Progenitor cell of endocrine pancreas (in vitro differentiated cells): ENCODE measurements around the gene SLC28A1. TPM values are rescaled to one million over a fixed set of nuclear protein-coding genes. Genes with fewer than 3 reads are reported as not detected.

Experiments used
- DNase-seq: peaks from one replicate; pipeline ENCODE4 v3.0.0; 2021; ENCODE audit warnings: low spot score; ENCODE audit not compliant: unreplicated experiment
- H3K27ac Mint-ChIP-seq: 2 replicates; pipeline ENCODE4 v1.8.0; 2021; ENCODE audit warnings: mild to moderate bottlenecking, moderate library complexity, mixed read lengths
- H3K27me3 Mint-ChIP-seq: 2 replicates; pipeline ENCODE4 v1.8.0; 2021; ENCODE audit warnings: mixed read lengths
- H3K36me3 Mint-ChIP-seq: 2 replicates; pipeline ENCODE4 v1.8.0; 2022; ENCODE audit warnings: mixed read lengths; ENCODE audit not compliant: insufficient read depth
- H3K4me1 Mint-ChIP-seq: 2 replicates; pipeline ENCODE4 v1.8.0; 2021; ENCODE audit warnings: low read depth, mixed read lengths
- H3K4me3 Mint-ChIP-seq: 2 replicates; pipeline ENCODE4 v1.8.0; 2021; ENCODE audit warnings: low read depth, mild to moderate bottlenecking, moderate library complexity, mixed read lengths
- H3K9me3 Mint-ChIP-seq: 2 replicates; pipeline ENCODE4 v1.8.0; 2021; ENCODE audit warnings: low read depth, mixed read lengths
- CTCF ChIP-seq: fragments of 200-600 bp; sonication (generic); IDR thresholded peaks from one replicate; pipeline ENCODE4 v1.5.0; 2021; ENCODE audit warnings: antibody characterized with exemption, mild to moderate bottlenecking; ENCODE audit not compliant: unreplicated experiment
- total RNA-seq: library from RNA; stranded (reverse); gene quantifications from 2 replicates; pipeline ENCODE4 v1.2.1, GENCODE V29; 2021

Gene SLC28A1
- total RNA-seq, 1 donor from 2014 or later: not detected

- H3K27ac Mint-ChIP-seq: no peak overlapping the region
- TF ChIP-seq CTCF: no peak
- peaks cover 3% of the 10 kb centered on the region for H3K4me1 Mint-ChIP-seq
- no peaks in the 10 kb centered on the region for H3K9me3 Mint-ChIP-seq
- peaks cover 6% of the 10 kb centered on the region for H3K27me3 Mint-ChIP-seq
- no peak overlapping the region for H3K4me3 Mint-ChIP-seq
- no peak for DNase-seq
- no peaks in the 10 kb centered on the region for H3K36me3 Mint-ChIP-seq
Observed at GRCh38 chr15:84903751-84904150, 19.3 kb downstream of the SLC28A1 start.

DNA sequence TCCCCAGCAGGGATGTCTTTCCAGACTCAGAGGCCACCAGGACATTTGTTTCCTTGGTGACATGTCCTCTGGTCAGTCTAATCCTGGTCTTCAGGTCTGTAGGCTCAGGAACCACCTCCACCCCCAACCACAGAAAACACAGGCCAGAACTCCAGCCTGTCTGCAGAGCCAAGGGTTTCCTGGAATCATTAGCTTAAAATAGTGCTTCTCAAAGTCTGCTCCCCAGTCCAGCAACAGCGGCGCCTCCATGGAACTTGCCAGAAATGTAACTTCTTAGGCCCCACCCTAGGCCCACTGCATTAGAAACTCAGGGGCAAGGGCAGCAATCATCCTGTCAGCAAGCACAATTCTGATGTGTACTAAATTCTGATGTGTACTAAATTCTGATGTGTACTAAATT lies 20.0 kb downstream of the SLC28A1 start:
- no peaks in the 10 kb centered on the region for H3K36me3 Mint-ChIP-seq
- peaks cover 3% of the 10 kb centered on the region for H3K4me1 Mint-ChIP-seq
- TF ChIP-seq CTCF: no peak
- no peaks in the 10 kb centered on the region for H3K9me3 Mint-ChIP-seq
- DNase-seq: no peak
- H3K27ac Mint-ChIP-seq: no peak overlapping the region
- H3K4me3 Mint-ChIP-seq: no peak overlapping the region
- no peaks in the 10 kb centered on the region for H3K27me3 Mint-ChIP-seq

GRCh38 chr15:84905016-84905916 lies 20.8 kb downstream of the SLC28A1 start:
- Mint-ChIP-seq H3K4me1 (peaks cover 3% of the 10 kb centered on the region), H3K27ac (no peak overlapping the region), H3K36me3 (no peaks in the 10 kb centered on the region), H3K27me3 (no peaks in the 10 kb centered on the region), H3K9me3 (no peaks in the 10 kb centered on the region), H3K4me3 (no peak overlapping the region)
- no peak for TF ChIP-seq CTCF
- no peak for DNase-seq

- TF ChIP-seq CTCF: no peak
- Mint-ChIP-seq H3K4me1 (peaks cover 6% of the 10 kb centered on the region), H3K9me3 (no peaks in the 10 kb centered on the region), H3K36me3 (no peaks in the 10 kb centered on the region), H3K4me3 (no peak overlapping the region), H3K27me3 (no peaks in the 10 kb centered on the region), H3K27ac (no peak overlapping the region)
- no peak for DNase-seq
Observed at GRCh38 chr15:84907731-84908130, 23.3 kb downstream of the SLC28A1 start.

GRCh38 chr15:84908564-84908963 lies 24.1 kb downstream of the SLC28A1 start:
- H3K9me3 Mint-ChIP-seq: no peaks in the 10 kb centered on the region
- peaks cover 6% of the 10 kb centered on the region for H3K4me1 Mint-ChIP-seq
- H3K27me3 Mint-ChIP-seq: no peaks in the 10 kb centered on the region
- H3K27ac Mint-ChIP-seq: peak overlapping the region; percentile 46
- H3K36me3 Mint-ChIP-seq: no peaks in the 10 kb centered on the region
- DNase-seq: no peak
- no peak for TF ChIP-seq CTCF
- H3K4me3 Mint-ChIP-seq: no peak overlapping the region
